ENCODE results near the gene PDZD7. TPM values are rescaled to one million over a fixed set of nuclear protein-coding genes. Genes with fewer than 3 reads are reported as not detected.
A peak's percentile ranks its signal among the peaks of the same experiment; 100 is the strongest.

PDZD7 gene
- total RNA-seq, 2 experiments from 2014 or later = 1.7 to 3.1 TPM

GRCh38 chr10:101019440-101019703 lies 11.6 kb downstream of the PDZD7 start:
- H3K27ac ChIP-seq (ENCODE audit: low read depth in 1 of 2, low read length in 2 of 2) = no peak overlapping the region
- Mint-ChIP-seq H3K36me3 (ENCODE audit: low read depth) (no peaks in the 10 kb centered on the region), H3K4me3 (no peak overlapping the region), H3K4me1 (ENCODE audit: low read depth) (peaks cover 7% of the 10 kb centered on the region), H3K27ac (no peak overlapping the region), H3K27me3 (peaks cover 66% of the 10 kb centered on the region), H3K9me3 (no peaks in the 10 kb centered on the region)
- no peaks in the 10 kb centered on the region for H3K36me3 ChIP-seq (ENCODE audit: insufficient read depth, low read length)
- intact Hi-C loops (cut with DNase I, micrococcal nuclease) = loop anchor here in 1 of 2 experiments (10.0 kb wide), 1 partner anchor 45 kb away; the partner anchor contains the start of gene KAZALD1
- H3K4me1 ChIP-seq (ENCODE audit: insufficient read depth, low read length) = peaks cover 16% of the 10 kb centered on the region
- ChIA-PET POLR2A (interaction anchor here (1.2 kb wide), 1 partner anchor 21 kb away, joined by 4 read pairs; no protein-coding TSS in a partner anchor), CTCF (interaction anchor here (0.6 to 2.5 kb wide), 16 partner anchors 8 to 63 kb away, joined by 3 to 14 read pairs (median 4); partner anchors contain the start of genes PDZD7 and SFXN3)
- ATAC-seq (ENCODE audit: poor library complexity) (no peak), DNase-seq (no peak)
- peaks cover 36 to 39% of the 10 kb centered on the region in 2 experiments for H3K27me3 ChIP-seq (ENCODE audit: control insufficient read depth in 1 of 2, insufficient read depth in 2 of 2, low read length in 2 of 2)
- H3K4me3 ChIP-seq (ENCODE audit: low read length) = no peak overlapping the region
- no peaks in the 10 kb centered on the region for H3K9me3 ChIP-seq (ENCODE audit: control insufficient read depth in 1 of 2, insufficient read depth in 1 of 2, low read length in 2 of 2)
- TF ChIP-seq CTCF (IDR thresholded peaks at IDR 0.05) = no peak

GRCh38 chr10:101018600-101019439 lies 12.1 kb downstream of the PDZD7 start:
- H3K36me3 Mint-ChIP-seq (ENCODE audit: low read depth) = no peaks in the 10 kb centered on the region
- peaks cover 11% of the 10 kb centered on the region for H3K4me1 Mint-ChIP-seq (ENCODE audit: low read depth)
- Histone ChIP-seq H3K4me3 (ENCODE audit: low read length) (no peak overlapping the region), H3K36me3 (ENCODE audit: insufficient read depth, low read length) (no peaks in the 10 kb centered on the region), H3K27ac (ENCODE audit: low read depth in 1 of 2, low read length in 2 of 2) (no peak overlapping the region), H3K9me3 (ENCODE audit: control insufficient read depth in 1 of 2, insufficient read depth in 1 of 2, low read length in 2 of 2) (no peaks in the 10 kb centered on the region), H3K4me1 (ENCODE audit: insufficient read depth, low read length) (peaks cover 20% of the 10 kb centered on the region), H3K27me3 (ENCODE audit: control insufficient read depth in 1 of 2, insufficient read depth in 2 of 2, low read length in 2 of 2) (peaks cover 36 to 39% of the 10 kb centered on the region in 2 experiments)
- POLR2A ChIA-PET = interaction anchor here (1.2 kb wide), 1 partner anchor 21 kb away, joined by 4 read pairs; no protein-coding TSS in a partner anchor
- no peak overlapping the region for H3K27ac Mint-ChIP-seq
- H3K4me3 Mint-ChIP-seq = no peak overlapping the region
- H3K9me3 Mint-ChIP-seq = no peaks in the 10 kb centered on the region
- ATAC-seq (ENCODE audit: poor library complexity) (peak; percentile 79), DNase-seq (peak; percentile 47 to 82 (median 67))
- CTCF ChIA-PET = interaction anchor here (0.6 to 2.5 kb wide), 16 partner anchors 8 to 63 kb away, joined by 3 to 14 read pairs (median 4); partner anchors contain the start of genes PDZD7 and SFXN3
- peaks cover 70% of the 10 kb centered on the region for H3K27me3 Mint-ChIP-seq
- TF ChIP-seq CTCF (IDR thresholded peaks at IDR 0.05) = peak; percentile 60
- intact Hi-C loops (cut with DNase I, micrococcal nuclease) = loop anchor here in 1 of 2 experiments (10.0 kb wide), 1 partner anchor 46 kb away; the partner anchor contains the start of gene KAZALD1

GRCh38 chr10:101018118-101018599 lies 12.8 kb downstream of the PDZD7 start:
- Histone ChIP-seq H3K4me1 (ENCODE audit: insufficient read depth, low read length) (peaks cover 25% of the 10 kb centered on the region), H3K27ac (ENCODE audit: low read depth in 1 of 2, low read length in 2 of 2) (no peak overlapping the region), H3K27me3 (ENCODE audit: control insufficient read depth in 1 of 2, insufficient read depth in 2 of 2, low read length in 2 of 2) (peaks cover 36 to 39% of the 10 kb centered on the region in 2 experiments), H3K36me3 (ENCODE audit: insufficient read depth, low read length) (no peaks in the 10 kb centered on the region), H3K9me3 (ENCODE audit: control insufficient read depth in 1 of 2, insufficient read depth in 1 of 2, low read length in 2 of 2) (no peaks in the 10 kb centered on the region), H3K4me3 (ENCODE audit: low read length) (no peak overlapping the region)
- no peak overlapping the region for H3K27ac Mint-ChIP-seq
- H3K36me3 Mint-ChIP-seq (ENCODE audit: low read depth) = no peaks in the 10 kb centered on the region
- TF ChIP-seq CTCF (IDR thresholded peaks at IDR 0.05) = no peak
- no peak for ATAC-seq (ENCODE audit: poor library complexity)
- DNase-seq = peak in 2 of 14 experiments; percentile 60 to 65
- no peaks in the 10 kb centered on the region for H3K9me3 Mint-ChIP-seq
- intact Hi-C loops (cut with DNase I, micrococcal nuclease) = loop anchor here in 1 of 2 experiments (10.0 kb wide), 1 partner anchor 47 kb away; the partner anchor contains the start of gene KAZALD1
- H3K27me3 Mint-ChIP-seq = peaks cover 73% of the 10 kb centered on the region
- peaks cover 14% of the 10 kb centered on the region for H3K4me1 Mint-ChIP-seq (ENCODE audit: low read depth)
- no peak overlapping the region for H3K4me3 Mint-ChIP-seq
- ChIA-PET CTCF (interaction anchor here (0.9 to 2.5 kb wide), 9 partner anchors 9 to 62 kb away, joined by 3 to 14 read pairs (median 5); no protein-coding TSS in a partner anchor), POLR2A (interaction anchor here (0.7 kb wide), 1 partner anchor 14 kb away, joined by 3 read pairs; no protein-coding TSS in a partner anchor)

Data from CD4-positive, alpha-beta T cell (primary cell).